Medulla oblongata (tissue), 1 donor: ENCODE data around the gene DHX38.
"Not testable (repeated sequence)": the region's sequence is repeated elsewhere in the genome, so short reads cannot be mapped to it uniquely, and the experiment has no call there.

Source experiments
- DNase-seq: peaks from one replicate; pipeline ENCODE4 v3.0.0-alpha.2; 2015; ENCODE audit errors: extremely low spot score

DHX38 gene

DNA sequence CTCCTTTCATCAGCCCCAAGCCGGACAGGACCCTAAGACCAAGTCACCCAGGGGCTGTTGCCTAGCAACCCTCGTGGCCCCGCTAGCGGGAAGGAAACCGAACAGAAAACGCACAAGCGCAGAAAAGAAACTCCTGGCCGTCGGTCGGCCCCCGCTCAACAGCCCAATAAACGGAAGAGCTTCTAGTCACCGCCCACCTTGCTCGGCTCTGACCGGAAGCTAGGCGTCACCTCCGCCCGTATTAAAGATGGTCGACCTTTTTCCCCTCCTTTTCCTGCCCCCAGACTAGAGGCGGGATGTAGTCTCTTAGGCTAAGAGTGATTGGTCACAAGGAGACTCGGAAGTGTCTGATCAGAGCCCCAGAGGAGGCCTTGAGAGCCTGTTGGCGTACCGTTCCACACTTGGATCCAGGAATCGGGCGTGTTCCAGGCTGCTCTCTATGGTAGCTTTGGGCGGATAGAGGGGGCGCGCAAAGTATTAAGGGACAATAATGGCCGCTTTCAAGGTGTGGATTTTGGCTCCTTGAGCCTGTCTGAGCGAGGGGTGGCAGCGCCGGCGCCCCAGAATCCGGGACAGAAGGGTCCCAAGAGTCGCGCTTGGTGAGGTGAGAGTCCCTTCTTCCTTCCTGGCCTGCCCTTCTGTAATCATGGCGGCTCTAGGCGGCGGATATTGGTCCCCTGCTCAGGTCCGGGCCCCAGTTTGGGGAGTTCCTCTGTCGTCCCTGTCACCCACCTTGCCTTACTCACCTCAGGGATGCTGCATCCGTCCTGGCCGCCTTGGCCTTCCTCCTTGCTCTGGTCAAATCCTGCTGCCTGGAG is at the start of gene DHX38, which contains the start of gene TXNL4B:
TSS of gene DHX38 (plus strand) at position 400 of the 818 bp plus-strand sequence. CDS start 2,311 bp downstream, outside the sequence.
TSS of gene TXNL4B (minus strand) at position 173 of the 818 bp plus-strand sequence. CDS start 2,871 bp downstream, outside the sequence.
- DNase-seq: peak; percentile 100

- no peak for DNase-seq
Observed at GRCh38 chr16:72044296-72044695, 49.4 kb upstream of the DHX38 start.

GRCh38 chr16:72044825-72045359 is 48.8 kb upstream of the DHX38 start:
- DNase-seq: no peak

DNA sequence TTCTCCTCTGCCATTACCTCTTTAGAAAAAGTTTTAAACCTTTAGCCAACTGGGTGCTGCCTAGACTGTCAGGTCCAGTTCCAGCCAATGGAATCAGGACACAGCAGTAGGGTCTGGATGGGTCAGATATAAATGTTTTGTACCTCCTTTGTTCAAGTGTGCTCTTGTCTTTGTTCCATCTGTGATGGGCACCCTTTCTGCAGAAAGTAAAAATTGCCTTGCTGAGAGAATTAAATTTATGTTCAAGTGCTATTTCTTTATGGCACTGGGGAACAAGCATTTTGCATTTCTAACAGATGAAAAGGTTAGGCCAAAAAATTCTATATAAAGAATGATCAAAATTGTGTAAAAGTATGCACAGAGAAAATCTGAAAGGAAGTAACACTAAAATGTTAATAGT is 44.5 kb upstream of the DHX38 start:
- DNase-seq: no peak

DNA sequence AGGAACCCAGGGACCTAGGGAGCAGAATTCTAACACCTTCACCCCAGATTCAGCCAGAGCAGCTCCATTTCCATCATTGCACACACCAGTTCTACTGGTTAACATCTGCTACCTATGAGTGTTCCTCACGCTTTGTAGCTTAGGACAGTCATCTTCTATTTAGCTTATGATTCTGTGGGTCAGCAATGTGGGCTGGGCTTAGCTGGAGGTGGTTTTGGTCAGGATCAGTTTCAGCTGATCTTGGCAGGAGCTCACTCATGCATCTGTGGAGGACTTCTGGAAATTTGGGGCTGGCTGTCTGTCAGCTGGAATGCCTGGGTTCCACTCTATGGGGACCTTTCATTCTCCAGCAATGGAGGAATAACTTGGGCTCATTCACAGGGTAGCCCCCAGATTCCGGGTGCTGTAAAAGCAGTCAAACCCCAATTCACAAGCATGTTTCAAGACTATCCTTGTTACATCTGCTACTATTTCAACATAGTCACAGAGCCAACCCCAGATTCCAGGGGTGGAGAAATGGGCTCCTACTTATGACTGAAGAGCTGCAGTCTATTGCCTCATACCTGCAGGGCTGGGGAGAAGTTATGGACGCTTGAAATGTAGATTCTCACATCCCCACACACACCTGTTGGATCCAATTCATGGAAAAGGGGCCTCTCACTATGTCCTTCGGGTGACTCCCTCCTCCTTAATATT is 42.7 kb upstream of the DHX38 start:
- no peak for DNase-seq

DNA sequence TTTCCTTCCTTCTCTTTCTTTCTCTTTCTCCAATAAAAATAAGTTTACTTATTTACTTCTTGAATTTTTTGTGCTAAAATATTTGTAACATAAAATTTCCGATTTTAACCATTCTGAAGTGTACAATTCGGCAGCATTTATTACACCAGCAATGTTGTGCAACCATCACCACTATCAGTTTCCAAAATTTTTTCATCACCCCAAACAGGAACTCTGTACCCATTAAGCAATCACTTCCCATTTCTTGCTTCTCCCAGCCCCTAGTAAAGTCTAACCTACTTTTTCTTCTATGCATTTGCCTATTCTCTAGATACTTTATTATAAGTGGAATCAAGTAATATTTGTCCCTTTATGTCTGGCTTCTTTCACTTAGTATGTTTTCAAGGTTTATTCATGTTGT is 41.8 kb upstream of the DHX38 start:
- DNase-seq: peak; percentile 27

DNA sequence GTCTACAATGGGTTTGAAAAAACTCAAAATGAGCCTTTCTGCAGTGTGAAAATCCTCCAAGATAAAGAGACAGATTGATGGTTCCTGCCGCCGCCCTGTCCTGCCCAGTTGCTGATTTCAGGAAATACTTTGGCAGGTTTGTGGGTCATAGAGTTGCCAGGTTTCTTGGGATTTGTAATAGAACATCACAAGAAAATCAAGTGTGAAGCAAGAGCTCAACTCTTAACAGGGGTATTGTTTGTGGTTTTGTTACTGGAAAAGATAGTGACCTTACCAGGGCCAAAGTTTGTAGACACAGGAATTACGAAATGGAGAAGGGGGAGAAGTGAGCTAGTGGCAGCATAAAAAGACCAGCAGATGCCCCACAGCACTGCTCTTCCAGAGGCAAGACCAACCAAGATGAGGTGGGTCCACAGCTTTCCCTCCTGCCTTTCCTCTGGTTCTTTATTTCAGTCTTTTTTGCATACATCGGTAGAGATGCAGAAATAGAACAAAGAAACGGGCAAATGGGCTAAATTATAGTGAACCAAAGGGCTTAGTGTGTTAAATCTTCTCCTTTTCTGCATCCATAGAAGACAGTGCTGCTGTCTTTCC is 39.3 kb upstream of the DHX38 start, which contains the start of gene HP:
TSS of gene HP (plus strand) at position 252 of the 594 bp plus-strand sequence. CDS start at position 400, 148 bp downstream.
- DNase-seq: not testable (repeated sequence)

DNA sequence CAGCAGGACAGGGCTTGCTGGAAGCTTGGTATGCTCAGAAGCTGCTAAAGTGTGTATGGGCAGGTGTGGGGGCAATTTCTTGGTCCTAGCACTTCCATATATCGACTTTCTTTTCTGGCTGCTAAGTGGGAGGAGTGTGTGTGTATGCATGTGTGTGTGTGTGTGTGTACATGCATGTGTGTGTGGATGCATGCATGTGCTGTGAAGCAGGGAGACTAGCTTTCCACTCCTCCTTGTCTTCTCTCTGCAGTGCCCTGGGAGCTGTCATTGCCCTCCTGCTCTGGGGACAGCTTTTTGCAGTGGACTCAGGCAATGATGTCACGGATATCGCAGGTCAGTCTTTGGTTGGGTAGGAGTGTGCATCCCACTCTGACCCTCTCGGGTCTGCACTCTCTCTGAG is 37.7 kb upstream of the DHX38 start:
- no peak for DNase-seq

- not testable (repeated sequence) for DNase-seq
Observed at GRCh38 chr16:72057313-72057712, 36.3 kb upstream of the DHX38 start.

- DNase-seq: not testable (repeated sequence)
Observed at GRCh38 chr16:72059060-72059459, 34.6 kb upstream of the DHX38 start.

- DNase-seq: no peak
Observed at GRCh38 chr16:72060405-72060804, 33.2 kb upstream of the DHX38 start.

GRCh38 chr16:72061564-72061963 is 32.1 kb upstream of the DHX38 start:
- DNase-seq: no peak

DNA sequence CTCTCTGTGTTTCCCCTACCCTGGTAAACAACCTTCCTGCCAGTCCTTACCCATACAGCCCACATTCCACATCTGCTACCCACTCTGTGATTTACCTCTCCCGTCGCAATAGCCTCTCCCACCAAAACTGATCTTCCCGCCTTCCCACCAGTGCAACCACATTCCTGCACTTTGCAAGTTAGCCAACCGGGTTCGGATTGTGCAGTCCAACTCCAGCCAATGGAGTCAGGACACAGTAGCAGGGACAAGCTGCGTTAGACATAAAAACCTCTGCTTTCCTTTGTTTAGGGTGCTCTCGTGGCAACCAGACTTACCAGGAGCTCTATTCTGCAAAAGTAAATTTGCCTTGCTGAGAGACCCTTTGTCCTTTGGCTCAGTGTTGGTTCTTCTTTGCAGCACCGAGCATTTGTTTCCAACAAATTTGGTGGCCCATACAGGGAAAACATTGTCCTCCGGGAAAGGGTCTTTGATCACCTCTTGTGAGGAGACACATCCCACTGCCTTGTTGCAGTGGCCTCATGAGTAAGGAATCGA is 29.2 kb upstream of the DHX38 start:
- no peak for DNase-seq

GRCh38 chr16:72066747-72067146 is 26.9 kb upstream of the DHX38 start:
- DNase-seq: peak; percentile 81

GRCh38 chr16:72068930-72069329 is 24.7 kb upstream of the DHX38 start:
- DNase-seq: no peak

GRCh38 chr16:72072514-72073342 is 20.9 kb upstream of the DHX38 start:
- peak; percentile 51 for DNase-seq

GRCh38 chr16:72073560-72074230 is 20.0 kb upstream of the DHX38 start:
- peak; percentile 84 for DNase-seq

DNA sequence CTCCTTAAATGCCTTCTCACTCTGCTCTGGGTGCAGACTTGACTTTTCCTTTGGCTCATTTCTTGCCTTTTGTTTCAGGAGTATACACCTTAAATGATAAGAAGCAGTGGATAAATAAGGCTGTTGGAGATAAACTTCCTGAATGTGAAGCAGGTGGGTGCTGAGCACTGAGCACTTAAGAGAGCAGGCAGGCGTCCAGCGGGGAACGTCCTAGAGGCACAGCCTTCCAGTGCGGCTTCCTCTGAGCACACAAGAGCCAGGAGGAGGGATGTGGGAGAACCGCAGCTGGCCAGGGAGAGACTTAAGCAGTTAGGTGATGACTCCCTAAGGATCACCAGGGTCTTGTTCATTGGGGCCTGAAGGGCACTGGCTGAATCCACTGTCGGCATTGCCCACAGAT is 18.6 kb upstream of the DHX38 start:
- DNase-seq: not testable (repeated sequence)

- DNase-seq: not testable (repeated sequence)
Observed at GRCh38 chr16:72076991-72077706, 16.5 kb upstream of the DHX38 start.
